A549 (cell line): ENCODE measurements around the gene DOCK1. TPM values are rescaled to one million over a fixed set of nuclear protein-coding genes. Genes with fewer than 3 reads are reported as not detected.

Source experiments
- ATAC-seq, 2 experiments: fragments of 200-7000 bp in 1 of 2; fragments of >200 bp in 1 of 2; cut with Nextera tagmentation in 1 of 2; cut with Tn5 transposase in 1 of 2; 3 replicates each; pipeline versions ENCODE4 v1.8.0 to v1.9.1; 2018 to 2020; ENCODE audit warnings: mild to moderate bottlenecking in 1 of 2, moderate library complexity in 1 of 2
- CTCF ChIA-PET: fragments of 300-600 bp; sonication (Branson Sonifier 250); formaldehyde crosslinking; extraction: SDS; loops from one replicate; lab custom pipeline; 2021; ENCODE audit warnings: antibody characterized with exemption, inconsistent platforms; lab: Yijun Ruan, JAX
- POLR2A ChIA-PET: fragments of 350-600 bp; formaldehyde crosslinking; extraction: SDS; loops from one replicate; lab custom pipeline; 2021; ENCODE audit warnings: antibody characterized with exemption, inconsistent platforms; lab: Yijun Ruan, JAX
- DNase-seq, 2 experiments: peaks; one replicate each; pipeline versions ENCODE4 v3.0.0 to v3.0.0-alpha.2; 2011 to 2016; ENCODE audit warnings: low read depth in 1 of 2, low spot score in 1 of 2
- FAIRE-seq: peaks from 2 replicates; lab custom pipeline; 2011; peaks lifted over from hg19 to GRCh38; lab: Jason Lieb, UNC
- H3K27ac ChIP-seq, 2 experiments: fragments of >200 bp; sonication (Bioruptor Twin); formaldehyde crosslinking; 3 replicates each; pipeline ENCODE4 v1.5.1; 2016 to 2017
- H3K4me1 ChIP-seq: fragments of >200 bp; sonication (Bioruptor Twin); formaldehyde crosslinking; 3 replicates; pipeline ENCODE4 v1.6.1; 2016
- H3K4me2 ChIP-seq: fragments of >200 bp; sonication (Bioruptor Twin); formaldehyde crosslinking; 3 replicates; pipeline ENCODE4 v1.6.1; 2016
- H3K4me3 ChIP-seq: fragments of >200 bp; sonication (Bioruptor Twin); formaldehyde crosslinking; 3 replicates; pipeline ENCODE4 v1.5.1; 2016
- H3K9me3 ChIP-seq: fragments of >200 bp; sonication (Bioruptor Twin); formaldehyde crosslinking; 3 replicates; pipeline ENCODE4 v1.6.1; 2016
- BHLHE40 ChIP-seq: IDR thresholded peaks from 2 replicates; pipeline ENCODE4 v1.6.1; 2012; ENCODE audit warnings: low read depth, low read length, inconsistent platforms
- CEBPB ChIP-seq, 2 experiments: fragments of >200 bp in 1 of 2; sonication (Bioruptor Twin) in 1 of 2; formaldehyde crosslinking in 1 of 2; IDR thresholded peaks; 2 replicates each; pipeline ENCODE4 v1.6.1; 2012 to 2016
- CHD2 ChIP-seq: fragments of 150-350 bp; IDR thresholded peaks from 2 replicates; pipeline ENCODE4 v1.6.1; 2014; ENCODE audit warnings: low read length; ENCODE audit not compliant: partially characterized antibody
- EHMT2 ChIP-seq: fragments of 200-600 bp; sonication (generic); IDR thresholded peaks from 2 replicates; pipeline ENCODE4 v1.6.1; 2016; ENCODE audit warnings: antibody characterized with exemption, low read depth, mild to moderate bottlenecking, moderate library complexity
- FOSL2 ChIP-seq, 2 experiments: fragments of 450-650 bp in 1 of 2; fragments of >200 bp in 1 of 2; sonication (Bioruptor Twin) in 1 of 2; formaldehyde crosslinking; IDR thresholded peaks; 2 replicates each; pipeline versions ENCODE4 v1.5.0 to v1.6.1; 2016 to 2020; ENCODE audit warnings: mild to moderate bottlenecking in 1 of 2, moderate library complexity in 1 of 2
- FOXS1 ChIP-seq: fragments of 250-450 bp; sonication (Bioruptor Pico); IDR thresholded peaks from 2 replicates; pipeline ENCODE4 v1.5.0; 2020; ENCODE audit warnings: mild to moderate bottlenecking, moderate library complexity
- HDAC2 ChIP-seq: fragments of 200-600 bp; sonication (generic); IDR thresholded peaks from 2 replicates; pipeline ENCODE4 v1.6.1; 2016
- HEYL ChIP-seq: fragments of 250-450 bp; sonication (Bioruptor Pico); IDR thresholded peaks from 2 replicates; pipeline ENCODE4 v1.8.0; 2021; ENCODE audit warnings: mild to moderate bottlenecking, moderate library complexity
- JUN ChIP-seq, 2 experiments: fragments of >200 bp; sonication (Bioruptor Twin); formaldehyde crosslinking; IDR thresholded peaks; 2 replicates in 1 of 2; 3 replicates in 1 of 2; pipeline ENCODE4 v1.6.1; 2016 to 2017
- JUNB ChIP-seq: fragments of >200 bp; sonication (Bioruptor Twin); formaldehyde crosslinking; IDR thresholded peaks from 2 replicates; pipeline ENCODE4 v1.6.1; 2016
- KDM5A ChIP-seq: fragments of 200-600 bp; sonication (generic); IDR thresholded peaks from 2 replicates; pipeline ENCODE4 v1.6.1; 2016; ENCODE audit warnings: antibody characterized with exemption, mild to moderate bottlenecking
- MAFK ChIP-seq: fragments of 450-650 bp; IDR thresholded peaks from 2 replicates; pipeline ENCODE4 v1.6.1; 2014; ENCODE audit not compliant: partially characterized antibody
- NPAS2 ChIP-seq: fragments of 250-450 bp; sonication (Bioruptor Pico); IDR thresholded peaks from 2 replicates; pipeline ENCODE4 v1.8.0; 2022; ENCODE audit warnings: mild to moderate bottlenecking, moderate library complexity, borderline replicate concordance
- POLR2A ChIP-seq: IDR thresholded peaks from 2 replicates; pipeline ENCODE4 v1.6.1; 2012; ENCODE audit warnings: mild to moderate bottlenecking, low read length
- POLR2AphosphoS2 ChIP-seq: conservative IDR thresholded peaks from 2 replicates; pipeline ENCODE4 v1.6.1; 2012; ENCODE audit warnings: low read length, improper control_type of control experiment, inconsistent platforms
- RAD21 ChIP-seq, 2 experiments: fragments of >200 bp in 1 of 2; sonication (Bioruptor Twin) in 1 of 2; formaldehyde crosslinking in 1 of 2; IDR thresholded peaks in 1 of 2; conservative IDR thresholded peaks in 1 of 2; 2 replicates in 1 of 2; 3 replicates in 1 of 2; pipeline ENCODE4 v1.6.1; 2012 to 2018; ENCODE audit warnings: inconsistent platforms in 1 of 2
- RCOR1 ChIP-seq: fragments of 150-350 bp; IDR thresholded peaks from 2 replicates; pipeline ENCODE4 v1.6.1; 2014; ENCODE audit warnings: antibody characterized with exemption, low read length, low read depth
- RNF2 ChIP-seq: fragments of 200-600 bp; sonication (generic); IDR thresholded peaks from 2 replicates; pipeline ENCODE4 v1.6.1; 2016; ENCODE audit warnings: low read depth, mild to moderate bottlenecking, antibody characterized with exemption, moderate library complexity, borderline replicate concordance
- SMC3 ChIP-seq: fragments of >200 bp; sonication (Bioruptor Twin); formaldehyde crosslinking; IDR thresholded peaks from 3 replicates; pipeline ENCODE4 v1.6.1; 2018; ENCODE audit warnings: inconsistent platforms
- SREBF2 ChIP-seq: fragments of 450-650 bp; IDR thresholded peaks from 2 replicates; pipeline ENCODE4 v1.6.1; 2014; ENCODE audit warnings: mild to moderate bottlenecking, moderate library complexity
- TP53 ChIP-seq: fragments of 250-450 bp; sonication (Bioruptor Pico); IDR thresholded peaks from 2 replicates; pipeline ENCODE4 v1.5.0; 2021; ENCODE audit warnings: mild to moderate bottlenecking, moderate library complexity
- ZC3H11A ChIP-seq: fragments of 450-650 bp; IDR thresholded peaks from 2 replicates; pipeline ENCODE4 v1.6.1; 2014; ENCODE audit warnings: antibody characterized with exemption, mild to moderate bottlenecking
- WGBS: methylation state at CpG from one replicate; pipeline ENCODE4 v1.1.6; 2017; ENCODE audit errors: missing lambda C conversion rate; 5-methylcytosine and 5-hydroxymethylcytosine counted together
- polyA plus RNA-seq, 4 experiments: library from polyadenylated mRNA; depleted of rRNA in 3 of 4; stranded (reverse); fragments of >200 nt; fragmentation: RNase III in 1 of 4; extraction: RNeasy Plus Mini Kit Qiagen cat#74134 plus additional on column Dnase treatment in 1 of 4; gene quantifications; 2 replicates in 3 of 4; 3 replicates in 1 of 4; pipeline ENCODE4 v1.2.3, GENCODE V29; 2011 to 2017
- TF ChIP-seq, protein P1 (sequence below): IDR thresholded peaks from 2 replicates; pipeline ENCODE4 v1.6.1; 2012
- TF ChIP-seq, protein P2 (sequence below): fragments of >200 bp; sonication (Bioruptor Twin); formaldehyde crosslinking; IDR thresholded peaks from 3 replicates; pipeline ENCODE4 v1.5.1; 2016
- TF ChIP-seq, protein P3 (sequence below): fragments of 250-450 bp; sonication (Bioruptor Pico); IDR thresholded peaks from 2 replicates; pipeline ENCODE4 v1.5.0; 2021; ENCODE audit warnings: mild to moderate bottlenecking, moderate library complexity, borderline replicate concordance
- TF ChIP-seq, protein P4 (sequence below): IDR thresholded peaks from 2 replicates; pipeline ENCODE4 v1.6.1; 2012; ENCODE audit warnings: low read depth, borderline replicate concordance
- TF ChIP-seq, protein P5 (sequence below): IDR thresholded peaks from 2 replicates; pipeline ENCODE4 v1.6.1; 2012

DOCK1 gene
- polyA plus RNA-seq, 2 of the 4 experiments (the other 2 are of a cell fraction), result 22.6 to 28.2 TPM

DNA sequence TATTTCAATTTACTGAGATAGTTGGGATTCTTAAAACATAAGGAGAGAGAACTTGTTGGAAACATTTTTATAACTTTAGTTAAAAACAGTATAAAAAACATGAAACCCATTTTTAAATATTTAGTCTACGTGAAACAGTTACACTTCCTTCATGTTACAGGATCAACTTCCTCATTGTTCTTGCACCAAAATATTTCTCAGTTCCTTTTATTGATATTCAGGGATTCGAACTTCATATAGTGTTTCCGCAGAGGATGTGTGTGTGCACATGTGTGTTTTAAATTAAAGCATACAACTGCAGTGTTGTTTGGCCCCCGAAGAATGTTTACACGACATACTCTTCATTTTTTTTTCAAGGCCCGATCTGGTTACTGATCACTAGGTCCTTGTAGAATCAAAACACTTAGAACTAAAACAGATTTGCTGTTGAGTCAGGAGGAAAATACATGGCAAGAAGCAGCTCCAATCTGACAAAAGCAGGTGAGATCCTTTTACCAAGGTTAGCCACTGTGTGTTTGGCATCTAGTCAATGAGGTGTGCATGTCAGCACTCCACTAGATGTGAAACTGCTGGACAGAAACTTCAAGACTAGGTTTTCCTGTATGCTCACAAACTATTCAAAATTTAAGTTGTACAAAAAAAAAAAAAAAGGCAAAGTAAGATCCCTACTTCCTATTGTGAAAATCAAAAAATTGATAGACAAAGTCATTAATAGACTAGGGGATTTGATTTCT lies 230.8 kb downstream of the DOCK1 start:
- no peak for TF ChIP-seq FOXS1
- TF ChIP-seq SREBF2, result no peak
- TF ChIP-seq, protein P1, sequence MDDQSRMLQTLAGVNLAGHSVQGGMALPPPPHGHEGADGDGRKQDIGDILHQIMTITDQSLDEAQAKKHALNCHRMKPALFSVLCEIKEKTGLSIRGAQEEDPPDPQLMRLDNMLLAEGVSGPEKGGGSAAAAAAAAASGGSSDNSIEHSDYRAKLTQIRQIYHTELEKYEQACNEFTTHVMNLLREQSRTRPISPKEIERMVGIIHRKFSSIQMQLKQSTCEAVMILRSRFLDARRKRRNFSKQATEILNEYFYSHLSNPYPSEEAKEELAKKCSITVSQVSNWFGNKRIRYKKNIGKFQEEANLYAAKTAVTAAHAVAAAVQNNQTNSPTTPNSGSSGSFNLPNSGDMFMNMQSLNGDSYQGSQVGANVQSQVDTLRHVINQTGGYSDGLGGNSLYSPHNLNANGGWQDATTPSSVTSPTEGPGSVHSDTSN, result no peak
- no peak for TF ChIP-seq RNF2
- no peak for TF ChIP-seq CEBPB (IDR thresholded peaks at IDR 0.05)
- TF ChIP-seq JUNB, result no peak
- no peak overlapping the region for H3K4me2 ChIP-seq
- ATAC-seq (no peak), FAIRE-seq (no peak), DNase-seq (no peak)
- no peaks in the 10 kb centered on the region for H3K4me1 ChIP-seq
- POLR2A ChIA-PET, result no interaction called here
- no peak overlapping the region for H3K27ac ChIP-seq
- 86% methylated on average over 6 of the region's 6 CpGs for WGBS
- H3K4me3 ChIP-seq, result no peak overlapping the region
- H3K9me3 ChIP-seq, result no peaks in the 10 kb centered on the region
- CTCF ChIA-PET, result no interaction called here

DNA sequence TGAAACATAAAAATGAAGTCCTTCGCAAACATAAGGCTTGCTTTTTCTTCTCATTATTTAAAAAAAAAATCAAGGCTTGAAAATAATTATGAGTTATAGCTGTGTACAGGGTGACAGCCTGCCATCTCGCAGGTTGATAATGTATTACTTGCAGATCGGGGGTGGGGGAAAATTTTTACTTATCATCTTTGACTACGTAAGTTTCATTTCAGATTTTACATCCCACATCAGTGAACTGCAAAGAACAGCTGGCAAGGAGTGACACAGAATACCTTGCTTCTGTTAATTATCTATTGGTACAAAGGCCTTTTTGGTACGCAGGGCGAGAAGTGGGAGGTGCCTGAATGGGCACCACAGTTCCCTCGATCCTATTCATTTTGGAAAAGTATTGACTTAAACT lies 232.2 kb downstream of the DOCK1 start:
- H3K27ac ChIP-seq, result no peak overlapping the region
- no peak for FAIRE-seq
- TF ChIP-seq MAFK (no peak), CHD2 (no peak), JUNB (no peak), RCOR1 (no peak), NPAS2 (no peak), BHLHE40 (no peak), SMC3 (no peak), CEBPB (IDR thresholded peaks at IDR 0.05) (no peak), ZC3H11A (no peak), POLR2AphosphoS2 (no peak), SREBF2 (no peak), FOXS1 (no peak), TP53 (CRISPR knock-in tag) (no peak), RAD21 (conservative IDR thresholded peaks at IDR 0.05 in 1 of 2, IDR thresholded peaks at IDR 0.05 in 1 of 2) (no peak)
- TF ChIP-seq, protein P2, sequence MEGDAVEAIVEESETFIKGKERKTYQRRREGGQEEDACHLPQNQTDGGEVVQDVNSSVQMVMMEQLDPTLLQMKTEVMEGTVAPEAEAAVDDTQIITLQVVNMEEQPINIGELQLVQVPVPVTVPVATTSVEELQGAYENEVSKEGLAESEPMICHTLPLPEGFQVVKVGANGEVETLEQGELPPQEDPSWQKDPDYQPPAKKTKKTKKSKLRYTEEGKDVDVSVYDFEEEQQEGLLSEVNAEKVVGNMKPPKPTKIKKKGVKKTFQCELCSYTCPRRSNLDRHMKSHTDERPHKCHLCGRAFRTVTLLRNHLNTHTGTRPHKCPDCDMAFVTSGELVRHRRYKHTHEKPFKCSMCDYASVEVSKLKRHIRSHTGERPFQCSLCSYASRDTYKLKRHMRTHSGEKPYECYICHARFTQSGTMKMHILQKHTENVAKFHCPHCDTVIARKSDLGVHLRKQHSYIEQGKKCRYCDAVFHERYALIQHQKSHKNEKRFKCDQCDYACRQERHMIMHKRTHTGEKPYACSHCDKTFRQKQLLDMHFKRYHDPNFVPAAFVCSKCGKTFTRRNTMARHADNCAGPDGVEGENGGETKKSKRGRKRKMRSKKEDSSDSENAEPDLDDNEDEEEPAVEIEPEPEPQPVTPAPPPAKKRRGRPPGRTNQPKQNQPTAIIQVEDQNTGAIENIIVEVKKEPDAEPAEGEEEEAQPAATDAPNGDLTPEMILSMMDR, result no peak
- TF ChIP-seq, protein P3, sequence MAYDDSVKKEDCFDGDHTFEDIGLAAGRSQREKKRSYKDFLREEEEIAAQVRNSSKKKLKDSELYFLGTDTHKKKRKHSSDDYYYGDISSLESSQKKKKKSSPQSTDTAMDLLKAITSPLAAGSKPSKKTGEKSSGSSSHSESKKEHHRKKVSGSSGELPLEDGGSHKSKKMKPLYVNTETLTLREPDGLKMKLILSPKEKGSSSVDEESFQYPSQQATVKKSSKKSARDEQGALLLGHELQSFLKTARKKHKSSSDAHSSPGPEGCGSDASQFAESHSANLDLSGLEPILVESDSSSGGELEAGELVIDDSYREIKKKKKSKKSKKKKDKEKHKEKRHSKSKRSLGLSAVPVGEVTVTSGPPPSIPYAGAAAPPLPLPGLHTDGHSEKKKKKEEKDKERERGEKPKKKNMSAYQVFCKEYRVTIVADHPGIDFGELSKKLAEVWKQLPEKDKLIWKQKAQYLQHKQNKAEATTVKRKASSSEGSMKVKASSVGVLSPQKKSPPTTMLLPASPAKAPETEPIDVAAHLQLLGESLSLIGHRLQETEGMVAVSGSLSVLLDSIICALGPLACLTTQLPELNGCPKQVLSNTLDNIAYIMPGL, result no peak
- H3K4me2 ChIP-seq, result no peak overlapping the region
- no peak for ATAC-seq
- ChIA-PET CTCF (no interaction called here), POLR2A (no interaction called here)
- WGBS, result 97% methylated on average over 7 of the region's 7 CpGs
- no peak for DNase-seq
- H3K4me3 ChIP-seq, result no peak overlapping the region
- H3K9me3 ChIP-seq, result no peaks in the 10 kb centered on the region
- no peaks in the 10 kb centered on the region for H3K4me1 ChIP-seq

DNA sequence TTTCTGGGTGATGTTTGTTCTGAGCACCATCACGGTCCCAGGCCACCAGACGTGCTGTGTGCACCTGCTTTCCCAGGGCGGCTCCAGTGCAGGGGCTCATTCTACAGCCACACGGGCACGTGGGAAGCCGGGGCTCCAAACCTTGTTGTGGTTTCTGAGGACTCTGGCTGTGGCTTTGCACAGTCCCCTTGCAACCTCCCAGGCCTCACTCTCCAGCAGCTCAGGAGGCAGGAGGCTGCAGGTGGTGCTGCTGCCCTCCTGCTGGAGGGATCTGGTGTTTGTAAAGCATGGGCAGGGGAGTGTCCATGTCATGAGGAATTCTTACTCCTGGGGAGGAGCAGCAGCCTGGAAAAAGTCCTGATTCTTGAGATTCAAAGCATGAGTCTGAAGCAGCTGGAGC lies 236.9 kb downstream of the DOCK1 start:
- peaks cover 11% of the 10 kb centered on the region; the same call in 2 of the 3 replicates for H3K4me1 ChIP-seq
- ChIA-PET CTCF (no interaction called here), POLR2A (no interaction called here)
- no peaks in the 10 kb centered on the region for H3K9me3 ChIP-seq
- ATAC-seq (peak in 1 of 2 experiments; percentile 33; a peak in 1 of 6 replicates), DNase-seq (no peak), FAIRE-seq (no peak)
- TF ChIP-seq CHD2, result no peak
- TF ChIP-seq CEBPB (IDR thresholded peaks at IDR 0.05), result no peak
- TF ChIP-seq HDAC2, result no peak
- TF ChIP-seq, protein P4, sequence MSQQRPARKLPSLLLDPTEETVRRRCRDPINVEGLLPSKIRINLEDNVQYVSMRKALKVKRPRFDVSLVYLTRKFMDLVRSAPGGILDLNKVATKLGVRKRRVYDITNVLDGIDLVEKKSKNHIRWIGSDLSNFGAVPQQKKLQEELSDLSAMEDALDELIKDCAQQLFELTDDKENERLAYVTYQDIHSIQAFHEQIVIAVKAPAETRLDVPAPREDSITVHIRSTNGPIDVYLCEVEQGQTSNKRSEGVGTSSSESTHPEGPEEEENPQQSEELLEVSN, result no peak
- no peak for TF ChIP-seq ZC3H11A
- no peak for TF ChIP-seq SREBF2
- TF ChIP-seq EHMT2, result no peak
- TF ChIP-seq, protein P5, sequence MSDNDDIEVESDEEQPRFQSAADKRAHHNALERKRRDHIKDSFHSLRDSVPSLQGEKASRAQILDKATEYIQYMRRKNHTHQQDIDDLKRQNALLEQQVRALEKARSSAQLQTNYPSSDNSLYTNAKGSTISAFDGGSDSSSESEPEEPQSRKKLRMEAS, result no peak
- TF ChIP-seq KDM5A, result no peak
- TF ChIP-seq HEYL, result no peak
- TF ChIP-seq, protein P2, result no peak
- no peak for TF ChIP-seq JUNB
- no peak for TF ChIP-seq FOSL2 (IDR thresholded peaks at IDR 0.05)
- no peak for TF ChIP-seq FOSL2 (CRISPR knock-in tag; IDR thresholded peaks at IDR 0.05)
- no peak for TF ChIP-seq JUN (IDR thresholded peaks at IDR 0.05)
- no peak for TF ChIP-seq POLR2A
- H3K4me2 ChIP-seq, result no peak overlapping the region
- H3K4me3 ChIP-seq, result no peak overlapping the region
- WGBS, result 93% methylated on average over 5 of the region's 6 CpGs
- H3K27ac ChIP-seq, result no peak overlapping the region
